Tibial artery (tissue), 4 donors: ENCODE data around the gene IL22RA2.

Experiments
- DNase-seq, 2 donors: peaks; one replicate each; pipeline ENCODE4 v3.0.0-alpha.2; 2019
- H3K27ac ChIP-seq, 2 donors: fragments of 200-600 bp; sonication (generic) in 1 of 2; 1 replicate in 1 of 2; 2 replicates in 1 of 2; pipeline ENCODE4 v1.5.1; 2018 to 2019; ENCODE audit warnings: mild to moderate bottlenecking in 1 of 2
- H3K27me3 ChIP-seq, 2 donors: fragments of 200-600 bp; sonication (generic) in 1 of 2; one replicate each; pipeline versions ENCODE4 v1.5.1 to v1.6.0; 2016 to 2019
- H3K36me3 ChIP-seq, 3 donors: fragments of 200-600 bp; sonication (generic) in 2 of 3; one replicate each; pipeline ENCODE4 v1.5.1; 2016 to 2019; ENCODE audit warnings: mild to moderate bottlenecking in 2 of 3
- H3K4me1 ChIP-seq, 4 donors: fragments of 200-600 bp; sonication (generic) in 2 of 4; 1 replicate in 3 of 4; 2 replicates in 1 of 4; pipeline ENCODE4 v1.5.1; 2016 to 2019
- H3K4me3 ChIP-seq, 2 donors: fragments of 200-600 bp; sonication (generic) in 1 of 2; 1 replicate in 1 of 2; 2 replicates in 1 of 2; pipeline ENCODE4 v1.5.1; 2018 to 2019; ENCODE audit warnings: mild to moderate bottlenecking in 2 of 2
- H3K9me3 ChIP-seq, 3 donors: fragments of 200-600 bp; sonication (generic) in 1 of 3; one replicate each; pipeline ENCODE4 v1.5.1; 2016 to 2019
- intact Hi-C: fragments of 100-400 bp; cut with DNase I; formaldehyde crosslinking; loops from one replicate; pipeline ENCODE4 v1.15.0; 2023; ENCODE audit warnings: low total_unique reads
- TF ChIP-seq, protein P1 (sequence below), 2 experiments: fragments of 200-600 bp in 1 of 2; fragments of 450-650 bp in 1 of 2; IDR thresholded peaks; one replicate each; pipeline ENCODE4 v1.5.1; 2017 to 2019; ENCODE audit warnings: antibody characterized with exemption in 2 of 2, mild to moderate bottlenecking in 1 of 2, moderate library complexity in 1 of 2

Gene IL22RA2

DNA sequence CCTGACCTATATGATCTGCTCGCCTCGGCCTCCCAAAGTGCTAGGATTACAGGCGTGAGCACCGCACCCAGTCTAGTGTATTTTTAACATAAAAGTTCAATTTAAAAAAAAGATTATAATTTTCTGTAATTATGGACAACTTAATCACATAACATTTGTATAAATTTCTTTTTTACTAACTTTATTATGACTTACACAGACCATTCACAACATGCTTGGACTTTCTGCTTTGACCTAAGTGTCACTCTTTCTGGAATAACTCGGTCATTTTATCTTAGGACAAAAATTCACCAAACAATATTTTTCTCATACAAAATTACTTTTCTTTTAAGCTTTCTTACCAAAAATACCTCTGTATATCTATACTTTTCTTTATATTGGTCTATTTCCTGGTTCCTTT lies 15.4 kb upstream of the IL22RA2 start:
- Histone ChIP-seq H3K4me3 (no peak overlapping the region), H3K27me3 (no peaks in the 10 kb centered on the region), H3K9me3 (peaks cover 2 to 11% (median 8%) of the 10 kb centered on the region in 3 donors), H3K4me1 (no peaks in the 10 kb centered on the region), H3K36me3 (peaks cover 0 to 6% (median 0%) of the 10 kb centered on the region in 3 donors), H3K27ac (no peak overlapping the region)
- intact Hi-C loops = no loop called here
- DNase-seq = no peak
- TF ChIP-seq, protein P1, sequence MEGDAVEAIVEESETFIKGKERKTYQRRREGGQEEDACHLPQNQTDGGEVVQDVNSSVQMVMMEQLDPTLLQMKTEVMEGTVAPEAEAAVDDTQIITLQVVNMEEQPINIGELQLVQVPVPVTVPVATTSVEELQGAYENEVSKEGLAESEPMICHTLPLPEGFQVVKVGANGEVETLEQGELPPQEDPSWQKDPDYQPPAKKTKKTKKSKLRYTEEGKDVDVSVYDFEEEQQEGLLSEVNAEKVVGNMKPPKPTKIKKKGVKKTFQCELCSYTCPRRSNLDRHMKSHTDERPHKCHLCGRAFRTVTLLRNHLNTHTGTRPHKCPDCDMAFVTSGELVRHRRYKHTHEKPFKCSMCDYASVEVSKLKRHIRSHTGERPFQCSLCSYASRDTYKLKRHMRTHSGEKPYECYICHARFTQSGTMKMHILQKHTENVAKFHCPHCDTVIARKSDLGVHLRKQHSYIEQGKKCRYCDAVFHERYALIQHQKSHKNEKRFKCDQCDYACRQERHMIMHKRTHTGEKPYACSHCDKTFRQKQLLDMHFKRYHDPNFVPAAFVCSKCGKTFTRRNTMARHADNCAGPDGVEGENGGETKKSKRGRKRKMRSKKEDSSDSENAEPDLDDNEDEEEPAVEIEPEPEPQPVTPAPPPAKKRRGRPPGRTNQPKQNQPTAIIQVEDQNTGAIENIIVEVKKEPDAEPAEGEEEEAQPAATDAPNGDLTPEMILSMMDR (IDR thresholded peaks at IDR 0.05) = no peak

GRCh38 chr6:137185290-137185689 lies 11.8 kb upstream of the IL22RA2 start:
- H3K36me3 ChIP-seq = peaks cover 0 to 6% (median 0%) of the 10 kb centered on the region in 3 donors
- no peaks in the 10 kb centered on the region for H3K27me3 ChIP-seq
- no peaks in the 10 kb centered on the region for H3K4me1 ChIP-seq
- no peak overlapping the region for H3K27ac ChIP-seq
- TF ChIP-seq, protein P1 (IDR thresholded peaks at IDR 0.05) = no peak
- H3K4me3 ChIP-seq = no peak overlapping the region
- DNase-seq = no peak
- peaks cover 2 to 31% (median 8%) of the 10 kb centered on the region in 3 donors for H3K9me3 ChIP-seq
- intact Hi-C loops = no loop called here

- TF ChIP-seq, protein P1 (IDR thresholded peaks at IDR 0.05) = no peak
- Histone ChIP-seq H3K36me3 (peaks cover 0 to 6% (median 0%) of the 10 kb centered on the region in 3 donors), H3K9me3 (peaks cover 2 to 31% (median 8%) of the 10 kb centered on the region in 3 donors), H3K27ac (no peak overlapping the region), H3K4me3 (no peak overlapping the region), H3K4me1 (no peaks in the 10 kb centered on the region), H3K27me3 (no peaks in the 10 kb centered on the region)
- intact Hi-C loops = no loop called here
- DNase-seq = no peak
These were observed 9.2 kb upstream of the IL22RA2 start for GRCh38 chr6:137182654-137183073.

- Histone ChIP-seq H3K36me3 (peaks cover 0 to 6% (median 0%) of the 10 kb centered on the region in 3 donors), H3K4me3 (no peak overlapping the region), H3K4me1 (no peaks in the 10 kb centered on the region), H3K27ac (no peak overlapping the region), H3K9me3 (peaks cover 2 to 31% (median 8%) of the 10 kb centered on the region in 3 donors), H3K27me3 (no peaks in the 10 kb centered on the region)
- TF ChIP-seq, protein P1 (IDR thresholded peaks at IDR 0.05) = no peak
- intact Hi-C loops = no loop called here
- no peak for DNase-seq
These were observed 8.6 kb upstream of the IL22RA2 start for GRCh38 chr6:137181891-137182653.

- Histone ChIP-seq H3K36me3 (no peaks in the 10 kb centered on the region), H3K27me3 (no peaks in the 10 kb centered on the region), H3K9me3 (peaks cover 0 to 10% (median 0%) of the 10 kb centered on the region in 3 donors), H3K4me3 (no peak overlapping the region), H3K27ac (no peak overlapping the region), H3K4me1 (no peaks in the 10 kb centered on the region)
- TF ChIP-seq, protein P1 (IDR thresholded peaks at IDR 0.05) = no peak
- no peak for DNase-seq
- intact Hi-C loops = no loop called here
These were observed 4.2 kb upstream of the IL22RA2 start for GRCh38 chr6:137177611-137178010.
